NCI-H82 treated with DMSO at 0.1 percent for 48 hours (cell line): ENCODE measurements around the gene ENAH.

Experiments used
- DNase-seq: peaks from one replicate; lab custom pipeline; 2025; ENCODE audit not compliant: unreplicated experiment; lab: John Stamatoyannopoulos, UW

Gene ENAH

DNA sequence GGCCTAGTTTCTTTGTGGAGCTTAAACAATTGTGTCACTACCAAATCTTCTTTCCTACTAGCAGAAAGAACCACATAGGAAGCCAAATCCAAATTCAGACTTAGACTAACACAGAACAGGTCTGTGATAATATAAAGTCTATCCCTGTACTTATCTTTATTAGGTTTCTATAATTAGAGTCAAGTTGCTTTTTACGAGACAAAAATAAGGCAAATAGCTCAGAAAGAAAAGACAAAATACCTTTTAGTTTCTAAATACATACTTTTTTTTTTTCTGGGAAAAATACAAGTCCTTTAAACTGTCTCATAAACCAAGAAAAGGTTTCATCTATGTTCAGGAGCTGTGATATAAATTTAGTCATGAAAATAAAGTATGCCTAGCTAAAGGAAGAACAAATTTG, 146.2 kb downstream of the ENAH start:
- no peak for DNase-seq

DNA sequence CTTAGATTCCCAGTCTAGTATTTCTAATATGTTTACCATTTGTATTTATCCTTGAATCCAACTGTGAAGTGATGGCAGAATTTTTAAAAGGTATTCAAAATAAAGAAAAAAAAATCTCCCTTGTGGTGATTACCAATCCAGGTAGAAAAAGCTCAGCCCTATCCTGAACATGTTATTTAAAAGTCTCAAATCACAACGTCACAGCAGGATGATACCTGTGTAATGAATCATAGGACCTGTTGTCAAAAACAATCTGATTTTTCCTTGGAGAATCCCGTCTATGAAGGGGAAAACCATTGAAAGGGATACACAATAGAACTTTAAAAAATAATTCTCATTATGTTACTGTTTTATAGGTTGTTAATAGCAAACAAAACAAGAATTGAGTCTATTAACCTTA, 148.1 kb downstream of the ENAH start:
- no peak for DNase-seq

DNA sequence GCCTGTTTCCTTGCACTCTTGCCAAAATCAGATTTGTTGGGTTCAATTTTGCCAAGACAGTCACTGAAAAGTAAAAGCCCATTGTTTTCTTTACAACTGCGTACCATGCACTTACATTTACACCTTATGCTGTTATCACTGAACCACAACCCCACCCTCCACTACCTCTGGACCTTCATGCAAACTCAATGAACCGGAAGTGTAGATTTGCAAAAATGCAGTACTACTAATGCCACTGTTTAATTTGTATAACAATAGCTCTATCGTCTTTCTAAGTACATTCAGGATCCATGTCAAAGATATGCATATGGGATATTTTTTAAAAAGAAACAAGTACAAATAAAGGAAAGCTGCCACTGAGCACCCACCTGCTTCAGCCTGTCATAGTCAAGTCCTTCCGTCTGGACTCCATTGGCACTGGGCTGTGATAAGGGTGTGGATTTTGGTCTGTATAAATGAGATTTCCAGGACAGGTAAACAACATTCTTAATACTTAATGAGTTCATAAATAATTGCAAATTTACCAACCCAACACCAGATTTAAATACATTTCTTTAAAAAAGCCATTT, 152.2 kb downstream of the ENAH start:
- no peak for DNase-seq

DNA sequence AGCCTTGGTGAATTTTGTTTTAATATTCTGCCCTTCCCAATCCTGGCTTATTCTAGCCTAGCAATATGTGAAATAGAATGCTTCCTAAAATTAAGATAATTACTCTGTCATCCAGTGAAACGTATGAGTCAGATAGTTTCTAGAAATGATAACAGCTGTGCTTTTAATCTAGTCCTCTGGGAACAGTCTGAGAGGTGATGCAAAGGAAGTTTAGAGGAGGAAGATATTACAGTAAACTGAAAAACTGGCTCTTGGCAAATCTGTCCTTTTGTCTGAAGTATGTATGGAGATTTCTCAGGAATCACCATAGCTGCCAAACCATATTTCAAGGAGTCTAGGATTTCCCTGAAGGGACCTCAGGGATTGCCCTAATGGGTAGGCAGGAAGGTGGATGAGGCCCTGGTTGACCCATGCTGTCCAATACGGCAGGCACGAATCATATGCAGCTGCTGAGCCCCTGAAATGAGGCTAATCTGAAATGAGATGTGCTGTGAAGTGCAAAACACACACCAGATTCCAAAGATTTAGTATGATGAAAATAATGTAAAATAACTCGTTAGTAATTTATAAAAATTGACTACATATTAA, 154.3 kb downstream of the ENAH start:
- no peak for DNase-seq

DNA sequence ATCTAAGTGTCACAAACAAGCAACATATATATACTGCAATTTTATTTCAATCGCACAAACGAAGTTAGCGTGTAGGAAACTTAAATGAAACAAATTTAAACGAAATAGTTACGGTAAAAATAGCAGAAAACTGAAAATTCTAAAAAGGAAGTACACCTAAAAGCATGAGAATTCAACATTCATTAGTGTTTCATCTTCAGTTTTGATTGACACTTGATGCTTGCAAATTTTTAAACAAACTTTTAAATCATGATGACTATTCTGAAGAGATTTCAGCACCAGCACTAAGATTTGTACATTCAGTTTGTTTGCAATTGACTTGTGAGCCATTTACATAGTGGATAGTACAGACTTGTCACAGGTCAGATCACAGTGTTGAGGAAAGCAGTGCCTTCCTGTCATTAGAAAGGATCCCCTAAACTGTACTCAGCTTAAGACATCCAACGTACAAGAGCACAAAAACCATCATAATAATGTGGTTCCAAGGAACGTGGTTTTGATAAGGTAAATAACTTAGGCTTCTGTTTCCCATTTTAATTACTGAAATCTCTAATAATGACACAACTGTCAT, 158.0 kb downstream of the ENAH start:
- DNase-seq, result no peak

DNA sequence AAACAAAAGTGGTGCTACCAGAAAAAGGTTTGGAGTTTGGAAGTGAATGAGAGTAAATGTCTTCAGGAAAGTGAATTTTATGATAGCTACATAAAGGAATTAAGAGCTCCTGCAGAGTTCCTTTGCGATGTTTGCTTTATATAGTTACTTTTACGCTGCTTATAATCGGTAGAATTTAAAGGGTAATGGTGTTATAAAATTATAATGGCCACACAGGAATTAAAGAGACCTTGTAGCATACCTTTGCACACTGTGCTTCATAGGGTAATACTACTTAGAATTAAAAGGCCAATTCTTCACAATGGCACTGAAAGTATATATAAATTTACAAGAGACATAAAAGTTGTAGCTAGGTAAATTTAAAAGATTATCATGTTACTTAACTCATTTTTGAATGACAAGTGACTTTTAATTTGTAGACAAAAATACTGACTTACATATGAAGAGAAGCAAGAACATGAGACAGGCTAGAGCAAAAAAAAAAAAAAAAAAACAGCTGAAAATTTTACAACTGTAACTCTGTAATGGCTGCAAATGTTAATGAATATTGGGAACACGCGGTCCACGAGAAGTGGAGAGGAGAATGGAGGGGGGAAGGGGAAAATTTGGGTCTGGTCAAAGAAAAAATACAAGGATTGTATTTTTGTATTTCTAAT, 159.2 kb downstream of the ENAH start:
- DNase-seq, result no peak

DNA sequence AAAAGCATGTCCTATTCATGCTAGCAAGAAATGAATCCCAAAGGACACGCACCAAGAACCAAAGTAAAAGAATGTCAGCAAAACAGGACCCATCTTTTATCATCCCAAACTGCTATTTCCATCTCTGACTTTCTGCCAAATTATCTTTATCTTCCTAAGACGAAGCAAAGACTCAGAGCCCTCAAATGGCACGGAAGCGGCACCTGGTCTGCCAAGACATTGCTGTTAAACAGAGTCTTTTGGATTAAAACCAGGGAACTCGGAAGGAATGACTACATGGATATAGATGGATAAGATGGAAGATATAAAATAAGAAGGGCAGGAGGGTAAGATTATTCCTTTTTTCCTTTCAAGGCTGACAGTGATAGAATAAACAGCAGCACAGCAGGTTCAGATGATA, 164.2 kb downstream of the ENAH start:
- DNase-seq, result no peak

DNA sequence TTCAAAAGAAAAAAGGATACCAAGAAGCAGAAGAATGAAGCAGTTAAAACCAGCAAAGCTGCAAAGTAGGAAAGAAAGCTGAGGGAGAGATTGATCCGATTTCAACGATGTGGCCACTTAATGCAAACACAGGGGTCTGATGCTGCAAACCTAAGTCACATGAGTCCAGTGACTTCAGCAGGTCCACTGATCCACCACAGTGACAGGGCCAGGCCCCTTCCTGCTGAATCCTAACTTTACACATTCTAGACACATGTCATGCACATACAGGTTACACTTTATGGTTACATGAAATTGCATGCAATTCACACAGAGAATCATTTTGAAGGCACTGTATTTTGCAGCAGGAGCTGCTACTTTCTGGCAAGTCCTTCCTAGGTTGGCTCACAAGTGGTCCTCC, 166.1 kb downstream of the ENAH start:
- DNase-seq, result no peak

DNA sequence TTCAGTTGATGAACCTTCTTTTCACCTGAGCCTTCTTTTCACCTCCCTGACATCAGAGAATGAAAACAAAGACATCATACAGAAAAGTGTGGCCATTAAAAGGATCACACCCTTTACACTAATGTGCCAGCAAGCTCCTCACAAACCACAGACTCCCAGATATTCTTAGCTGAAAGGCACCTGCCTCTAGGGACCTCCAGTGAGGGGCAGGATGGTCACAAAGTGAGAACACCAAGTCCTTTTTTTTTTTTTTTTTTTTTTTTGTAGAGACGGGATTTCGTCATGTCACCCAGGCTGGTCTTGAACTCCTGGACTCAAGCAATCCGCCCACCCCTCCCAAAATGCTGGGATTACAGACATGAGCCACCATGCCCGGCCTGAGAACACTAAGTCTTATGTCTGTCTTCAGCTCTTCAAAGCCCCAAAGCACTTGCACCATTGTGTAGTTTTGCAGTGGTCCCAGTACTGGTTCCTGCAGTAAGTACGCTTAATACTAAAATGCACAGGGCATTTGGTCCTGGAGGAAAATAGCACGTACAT, 166.9 kb downstream of the ENAH start:
- no peak for DNase-seq

DNA sequence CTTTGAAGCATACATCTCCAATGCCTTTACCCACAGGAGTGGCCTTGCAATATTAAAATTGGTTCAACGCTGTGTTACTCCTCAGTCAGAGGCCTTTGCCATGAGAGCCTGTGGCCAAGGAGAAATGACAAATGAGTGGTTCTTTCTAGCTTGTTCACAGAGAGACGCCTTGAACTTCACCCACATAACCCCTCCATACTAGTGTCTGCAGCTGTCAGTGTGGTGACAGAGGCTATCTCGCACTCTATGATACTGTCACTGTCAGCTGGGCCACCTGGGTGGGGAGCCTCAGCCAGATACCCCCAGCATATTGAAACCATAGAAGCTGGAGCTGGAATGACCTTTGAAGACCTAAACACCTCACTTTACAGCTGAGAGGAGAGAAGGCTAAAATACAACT, 167.7 kb downstream of the ENAH start:
- no peak for DNase-seq

DNA sequence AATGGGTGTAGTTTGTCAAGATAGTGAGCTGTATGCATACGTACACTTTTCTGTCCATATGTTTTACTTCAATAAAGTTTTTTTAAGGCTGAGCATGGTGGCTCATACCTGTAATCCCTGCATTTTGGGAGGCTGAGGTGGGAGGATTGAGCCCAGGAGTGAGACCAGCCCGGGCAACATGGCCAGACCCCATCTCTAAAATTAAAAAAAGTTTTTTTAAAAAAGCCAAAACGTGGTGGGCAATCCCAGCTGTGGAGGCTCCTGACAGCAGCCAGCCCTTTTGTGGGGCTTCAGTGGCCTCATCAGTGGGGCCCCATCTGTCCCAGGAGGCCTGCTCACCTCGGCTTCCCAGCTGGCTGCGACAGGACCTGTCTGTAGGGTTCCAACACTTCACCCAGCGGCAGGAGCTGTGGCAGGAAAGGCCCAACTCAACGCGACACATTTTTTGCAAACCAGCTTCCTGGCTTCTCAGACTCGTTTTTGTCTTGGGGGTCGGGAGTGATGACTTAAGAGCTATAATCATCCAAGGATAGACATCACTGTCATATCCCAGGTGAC, 168.2 kb downstream of the ENAH start:
- DNase-seq, result no peak

DNA sequence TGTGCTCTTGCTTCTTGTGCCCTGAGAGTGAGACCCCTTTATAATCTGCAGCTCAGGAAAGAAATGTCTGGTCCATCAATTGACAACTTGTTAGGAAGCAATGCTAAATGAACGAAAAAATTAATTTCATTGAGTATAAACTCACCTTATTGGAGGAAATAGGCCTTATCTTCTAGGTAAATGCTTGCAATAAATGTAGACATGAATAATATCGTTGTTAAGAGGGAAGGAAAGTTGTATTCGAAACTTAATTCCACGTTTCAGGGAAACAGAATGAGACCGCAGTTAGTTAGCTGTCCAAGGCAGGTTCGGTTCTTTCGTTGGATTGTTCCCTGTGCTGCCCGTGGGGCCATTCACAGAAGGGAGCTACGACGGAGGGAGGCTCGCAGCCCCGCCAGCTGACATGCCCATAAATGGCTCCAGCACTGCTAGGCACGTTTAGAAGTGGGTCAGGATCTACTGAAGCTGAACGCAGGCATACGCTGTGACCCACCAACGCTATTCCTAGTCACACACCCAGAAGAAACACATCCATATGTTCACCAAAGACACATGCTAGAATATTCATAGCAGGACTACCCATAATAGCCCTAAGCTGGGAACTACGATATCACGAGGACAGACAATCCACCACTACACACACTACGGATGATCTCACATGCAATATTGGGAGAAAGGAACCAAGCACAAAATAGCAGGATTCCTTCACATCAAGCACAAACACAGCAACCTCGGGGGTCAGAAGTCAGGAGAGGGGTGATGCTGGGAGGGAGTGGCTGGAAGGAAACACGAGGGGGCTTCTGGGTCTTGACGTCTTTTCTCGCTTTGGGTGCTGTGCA, 168.9 kb downstream of the ENAH start:
- no peak for DNase-seq

DNA sequence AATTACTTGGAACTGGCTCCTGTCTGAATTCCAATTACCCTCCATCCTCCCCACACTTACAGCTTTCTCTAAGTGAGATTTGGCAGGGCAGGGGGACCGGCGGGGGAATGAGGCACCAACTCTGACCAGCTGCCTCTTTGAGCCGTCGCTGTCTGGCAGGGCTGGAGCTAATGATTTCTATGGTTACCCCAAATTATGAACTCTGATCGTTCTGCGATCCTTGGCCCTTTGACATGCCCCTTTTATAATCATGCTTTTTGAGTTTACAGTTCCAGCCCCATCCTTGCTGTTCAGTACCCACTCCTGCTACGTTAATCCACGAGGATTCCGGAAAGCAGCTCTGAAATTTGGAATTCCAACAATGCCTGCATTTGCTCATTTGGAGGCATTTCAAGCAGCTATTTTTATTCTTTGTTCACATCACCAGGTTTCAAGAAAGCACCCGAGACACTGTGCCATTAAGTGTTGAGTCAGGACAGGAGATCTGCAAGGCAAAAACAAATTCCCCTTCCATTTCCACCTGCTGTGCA, 170.4 kb downstream of the ENAH start:
- no peak for DNase-seq

DNA sequence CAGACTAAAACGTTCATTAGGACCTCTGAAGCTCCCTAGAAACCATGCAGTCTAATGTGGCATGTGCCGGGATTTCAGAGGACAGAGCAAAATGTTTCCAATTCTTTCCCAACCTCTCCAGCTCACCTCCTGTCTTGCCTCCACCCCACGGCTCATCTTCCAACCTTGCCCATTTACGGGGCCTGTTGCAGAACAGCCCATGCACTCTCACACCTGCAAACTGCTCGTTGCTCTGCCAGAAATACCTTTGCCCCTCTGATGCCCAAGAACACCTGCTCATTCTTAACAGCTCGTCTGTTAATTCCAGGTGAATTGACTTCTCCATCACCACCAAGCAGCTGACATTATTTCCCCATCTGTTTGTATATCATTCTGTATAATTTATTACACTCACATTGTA, 171.2 kb downstream of the ENAH start:
- no peak for DNase-seq

DNA sequence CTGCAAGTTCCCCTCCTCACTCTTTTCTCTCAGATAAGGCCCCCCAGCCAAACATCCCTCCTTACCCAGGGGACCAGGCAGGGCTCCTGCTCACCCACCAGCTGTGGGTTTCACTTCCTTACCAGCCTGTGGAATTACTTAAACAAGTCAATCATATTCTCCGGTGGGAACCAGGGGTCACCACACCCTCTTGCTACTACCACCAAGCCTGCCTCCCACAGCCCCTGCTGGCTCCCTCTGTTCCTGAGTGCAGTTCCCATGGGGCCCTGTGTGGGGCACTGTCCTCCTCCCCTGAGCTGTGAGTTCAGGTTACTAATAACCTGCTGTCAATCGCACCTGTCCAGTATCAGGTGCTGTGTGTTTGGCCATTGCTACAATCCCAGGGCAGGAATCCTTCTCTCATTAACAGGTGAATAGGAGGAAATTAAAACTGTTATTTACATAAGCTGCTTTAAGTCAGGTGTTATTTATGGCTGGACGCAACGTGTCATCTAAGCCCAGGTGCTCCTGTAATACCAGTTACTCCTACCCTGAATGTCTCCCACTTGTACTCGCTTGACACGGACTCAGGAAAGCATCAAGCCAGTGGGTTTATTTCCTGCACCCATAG, 172.0 kb downstream of the ENAH start:
- peak; percentile 25 for DNase-seq

DNA sequence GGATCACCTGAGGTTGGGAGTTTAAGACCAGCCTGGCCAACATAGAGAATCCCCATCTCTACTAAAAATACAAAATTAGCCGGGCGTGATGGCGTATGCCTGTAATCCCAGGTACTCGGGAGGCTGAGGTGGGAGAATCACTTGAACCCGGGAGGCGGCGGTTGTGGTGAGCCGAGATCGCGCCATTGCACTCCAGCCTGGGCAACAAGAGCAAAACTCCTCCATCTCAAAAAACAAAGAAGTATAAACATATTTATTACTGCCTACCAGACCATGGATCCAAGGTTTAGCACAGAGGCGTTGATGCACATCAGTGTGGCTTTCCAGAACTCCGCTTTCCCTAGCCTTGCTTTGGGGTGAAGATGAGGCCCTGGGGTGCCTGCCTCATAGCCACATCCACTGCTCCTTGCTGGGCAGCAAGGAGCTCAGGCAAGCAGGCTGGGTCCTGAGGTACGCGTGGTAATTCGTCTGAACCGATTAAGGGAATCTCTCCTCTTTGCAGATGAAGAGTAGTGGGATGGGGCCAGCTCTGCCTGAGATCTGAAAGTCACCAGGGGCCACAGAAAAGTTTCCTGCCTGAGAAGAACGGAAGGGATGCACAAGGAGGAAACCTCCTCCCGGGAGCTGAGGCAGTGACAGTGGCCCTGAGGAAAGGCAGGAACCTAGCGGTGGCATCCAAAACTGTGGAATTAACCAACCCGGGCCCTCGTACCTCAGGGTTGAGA, 172.8 kb downstream of the ENAH start:
- DNase-seq, result no peak

DNA sequence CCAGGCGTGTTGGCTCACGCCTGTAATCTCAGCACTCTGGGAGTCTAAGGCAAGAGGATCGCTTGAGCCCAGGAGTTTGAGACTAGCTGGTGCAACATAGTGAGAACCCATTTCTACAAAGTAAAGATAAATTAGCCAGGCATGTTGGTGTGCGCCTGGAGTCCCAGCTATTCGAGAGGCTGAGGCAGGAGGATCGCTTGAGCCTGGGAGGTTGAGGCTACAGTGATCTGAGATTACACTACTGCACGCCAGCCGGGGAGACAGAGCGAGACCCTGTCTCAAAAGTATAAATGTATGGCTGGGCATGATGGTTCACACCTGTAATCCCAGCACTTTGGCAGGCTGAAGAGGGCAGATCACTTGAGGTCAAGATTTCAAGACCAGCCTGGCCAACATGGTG, 173.6 kb downstream of the ENAH start:
- no peak for DNase-seq

DNA sequence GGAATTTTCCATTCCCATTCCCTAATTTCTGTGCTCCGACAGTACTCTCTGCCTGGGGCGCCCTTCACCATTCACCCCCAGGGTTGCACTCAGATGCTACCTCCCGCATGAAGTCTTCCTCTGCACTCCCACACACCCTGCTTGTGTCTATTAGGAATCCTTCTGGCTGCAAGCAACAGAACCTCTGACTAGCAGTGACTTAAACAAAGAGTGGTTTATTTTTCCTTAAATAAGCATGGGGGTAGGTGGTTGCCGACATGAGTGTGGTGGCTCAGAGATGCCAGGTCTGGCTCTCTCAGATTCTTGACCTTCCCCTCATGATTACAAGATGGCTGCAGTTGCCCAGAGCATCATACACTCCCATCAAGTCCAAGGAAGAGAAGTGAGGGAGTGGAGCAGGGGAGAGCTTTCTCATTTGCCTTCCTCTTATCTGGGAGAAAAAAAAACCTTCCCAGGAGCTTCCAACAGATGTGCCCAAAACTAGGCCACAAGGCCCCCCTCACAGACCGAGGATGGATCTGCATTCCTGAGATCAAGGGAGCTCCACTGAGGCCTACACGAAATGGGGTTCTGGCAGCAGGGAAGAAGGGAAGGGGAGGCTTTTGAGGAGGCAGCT, 175.5 kb downstream of the ENAH start:
- DNase-seq, result no peak

DNA sequence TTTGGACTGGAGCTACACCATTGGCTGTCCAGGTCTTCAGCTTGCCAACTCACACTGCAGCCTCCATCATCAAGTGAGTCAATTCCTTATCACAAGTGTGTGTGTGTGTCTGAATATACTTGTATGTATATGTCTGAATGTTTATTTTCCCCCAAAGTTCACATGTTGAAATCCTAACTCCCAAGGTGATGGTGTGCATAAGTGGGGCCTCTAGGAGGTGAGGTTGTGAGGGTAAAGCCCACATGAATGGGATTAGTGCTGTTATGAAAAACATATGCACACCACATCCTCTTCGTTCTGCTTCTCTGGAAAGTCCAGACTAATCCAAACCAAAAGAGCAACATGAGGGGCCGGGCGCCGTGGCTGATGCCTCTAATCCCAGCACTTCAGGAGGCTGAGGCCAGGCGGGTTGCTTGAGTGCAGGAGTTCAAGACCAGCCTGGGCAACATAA, 176.4 kb downstream of the ENAH start:
- no peak for DNase-seq
